ENCODE data around the gene LETM1. TPM values are rescaled to one million over a fixed set of nuclear protein-coding genes. Genes with fewer than 3 reads are reported as not detected.

The LETM1 gene
- total and polyA plus RNA-seq, 2 of the 13 experiments (the other 11 are each of a cell fraction or from before 2014, with no cell fraction given), result 9.7 to 41.6 TPM

- TF ChIP-seq ZNF160 (CRISPR knock-in tag; IDR thresholded peaks at IDR 0.05), result no peak
- no peak for TF ChIP-seq RBAK (CRISPR knock-in tag; IDR thresholded peaks at IDR 0.05)
- peak; percentile 7; the same call in 1 of the 2 replicates for TF ChIP-seq TAF1 (CRISPR knock-in tag; IDR thresholded peaks at IDR 0.05)
- no peak for TF ChIP-seq EEA1 (CRISPR knock-in tag; IDR thresholded peaks at IDR 0.05; ENCODE audit: borderline replicate concordance)
- TF ChIP-seq KAT8 (CRISPR knock-in tag; IDR thresholded peaks at IDR 0.05), result no peak; the same call in none of the 2 replicates
- no peak for TF ChIP-seq ZNF580 (CRISPR knock-in tag; IDR thresholded peaks at IDR 0.05; ENCODE audit: borderline replicate concordance, low read depth)
- TF ChIP-seq, protein P1, sequence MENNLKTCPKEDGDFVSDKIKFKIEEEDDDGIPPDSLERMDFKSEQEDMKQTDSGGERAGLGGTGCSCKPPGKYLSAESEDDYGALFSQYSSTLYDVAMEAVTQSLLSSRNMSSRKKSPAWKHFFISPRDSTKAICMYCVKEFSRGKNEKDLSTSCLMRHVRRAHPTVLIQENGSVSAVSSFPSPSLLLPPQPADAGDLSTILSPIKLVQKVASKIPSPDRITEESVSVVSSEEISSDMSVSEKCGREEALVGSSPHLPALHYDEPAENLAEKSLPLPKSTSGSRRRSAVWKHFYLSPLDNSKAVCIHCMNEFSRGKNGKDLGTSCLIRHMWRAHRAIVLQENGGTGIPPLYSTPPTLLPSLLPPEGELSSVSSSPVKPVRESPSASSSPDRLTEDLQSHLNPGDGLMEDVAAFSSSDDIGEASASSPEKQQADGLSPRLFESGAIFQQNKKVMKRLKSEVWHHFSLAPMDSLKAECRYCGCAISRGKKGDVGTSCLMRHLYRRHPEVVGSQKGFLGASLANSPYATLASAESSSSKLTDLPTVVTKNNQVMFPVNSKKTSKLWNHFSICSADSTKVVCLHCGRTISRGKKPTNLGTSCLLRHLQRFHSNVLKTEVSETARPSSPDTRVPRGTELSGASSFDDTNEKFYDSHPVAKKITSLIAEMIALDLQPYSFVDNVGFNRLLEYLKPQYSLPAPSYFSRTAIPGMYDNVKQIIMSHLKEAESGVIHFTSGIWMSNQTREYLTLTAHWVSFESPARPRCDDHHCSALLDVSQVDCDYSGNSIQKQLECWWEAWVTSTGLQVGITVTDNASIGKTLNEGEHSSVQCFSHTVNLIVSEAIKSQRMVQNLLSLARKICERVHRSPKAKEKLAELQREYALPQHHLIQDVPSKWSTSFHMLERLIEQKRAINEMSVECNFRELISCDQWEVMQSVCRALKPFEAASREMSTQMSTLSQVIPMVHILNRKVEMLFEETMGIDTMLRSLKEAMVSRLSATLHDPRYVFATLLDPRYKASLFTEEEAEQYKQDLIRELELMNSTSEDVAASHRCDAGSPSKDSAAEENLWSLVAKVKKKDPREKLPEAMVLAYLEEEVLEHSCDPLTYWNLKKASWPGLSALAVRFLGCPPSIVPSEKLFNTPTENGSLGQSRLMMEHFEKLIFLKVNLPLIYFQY (CRISPR knock-in tag; IDR thresholded peaks at IDR 0.05; ENCODE audit: borderline replicate concordance), result no peak
- no peak for TF ChIP-seq SPEN (CRISPR knock-in tag; IDR thresholded peaks at IDR 0.05; ENCODE audit: low read depth)
- no peak for TF ChIP-seq FOXC1 (CRISPR knock-in tag; IDR thresholded peaks at IDR 0.05; ENCODE audit: borderline replicate concordance)
- no peak for TF ChIP-seq SNAPC2 (CRISPR knock-in tag; IDR thresholded peaks at IDR 0.05)
- TF ChIP-seq KAT7 (CRISPR knock-in tag; IDR thresholded peaks at IDR 0.05; ENCODE audit: borderline replicate concordance), result no peak
- no peak for TF ChIP-seq MXI1 (IDR thresholded peaks at IDR 0.05; ENCODE audit: borderline replicate concordance, low read depth, low read length)
- peak; percentile 56 for TF ChIP-seq HNF4G (IDR thresholded peaks at IDR 0.05; ENCODE audit: borderline replicate concordance, low read depth, low read length)
- TF ChIP-seq HNF4G (CRISPR knock-in tag; IDR thresholded peaks at IDR 0.05; ENCODE audit: borderline replicate concordance, low read depth), result no peak; the same call in 1 of the 2 replicates
- TF ChIP-seq CTCF (CRISPR knock-in tag; IDR thresholded peaks at IDR 0.05), result no peak
- TF ChIP-seq ARHGAP35 (CRISPR knock-in tag; IDR thresholded peaks at IDR 0.05; ENCODE audit: borderline replicate concordance), result no peak
- no peak for TF ChIP-seq GTF3A (CRISPR knock-in tag; conservative IDR thresholded peaks at IDR 0.05)
- no peak for TF ChIP-seq ADNP (CRISPR knock-in tag; IDR thresholded peaks at IDR 0.05)
- TF ChIP-seq, protein P2, sequence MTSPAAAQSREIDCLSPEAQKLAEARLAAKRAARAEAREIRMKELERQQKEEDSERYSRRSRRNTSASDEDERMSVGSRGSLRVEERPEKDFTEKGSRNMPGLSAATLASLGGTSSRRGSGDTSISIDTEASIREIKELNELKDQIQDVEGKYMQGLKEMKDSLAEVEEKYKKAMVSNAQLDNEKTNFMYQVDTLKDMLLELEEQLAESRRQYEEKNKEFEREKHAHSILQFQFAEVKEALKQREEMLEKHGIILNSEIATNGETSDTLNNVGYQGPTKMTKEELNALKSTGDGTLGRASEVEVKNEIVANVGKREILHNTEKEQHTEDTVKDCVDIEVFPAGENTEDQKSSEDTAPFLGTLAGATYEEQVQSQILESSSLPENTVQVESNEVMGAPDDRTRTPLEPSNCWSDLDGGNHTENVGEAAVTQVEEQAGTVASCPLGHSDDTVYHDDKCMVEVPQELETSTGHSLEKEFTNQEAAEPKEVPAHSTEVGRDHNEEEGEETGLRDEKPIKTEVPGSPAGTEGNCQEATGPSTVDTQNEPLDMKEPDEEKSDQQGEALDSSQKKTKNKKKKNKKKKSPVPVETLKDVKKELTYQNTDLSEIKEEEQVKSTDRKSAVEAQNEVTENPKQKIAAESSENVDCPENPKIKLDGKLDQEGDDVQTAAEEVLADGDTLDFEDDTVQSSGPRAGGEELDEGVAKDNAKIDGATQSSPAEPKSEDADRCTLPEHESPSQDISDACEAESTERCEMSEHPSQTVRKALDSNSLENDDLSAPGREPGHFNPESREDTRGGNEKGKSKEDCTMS (CRISPR knock-in tag; conservative IDR thresholded peaks at IDR 0.05), result no peak
- TF ChIP-seq PHF8 (CRISPR knock-in tag; IDR thresholded peaks at IDR 0.05), result no peak; the same call in none of the 2 replicates
- no peak for TF ChIP-seq EZH2 (conservative IDR thresholded peaks at IDR 0.05; ENCODE audit: low read depth, low read length)
- TF ChIP-seq RFX1 (IDR thresholded peaks at IDR 0.05), result no peak
- TF ChIP-seq SMYD3 (CRISPR knock-in tag; IDR thresholded peaks at IDR 0.05), result no peak
These were observed 7.5 kb upstream of the LETM1 start (continued) for GRCh38 chr4:1863297-1864033.
